ENCODE results near the gene CEP164. TPM values are rescaled to one million over a fixed set of nuclear protein-coding genes. Genes with fewer than 3 reads are reported as not detected.
A peak's percentile ranks its signal among the peaks of the same experiment; 100 is the strongest.

The CEP164 gene
- total and polyA plus RNA-seq, 3 donors from 2014 or later = 83.3 to 157 (median 111) TPM

DNA sequence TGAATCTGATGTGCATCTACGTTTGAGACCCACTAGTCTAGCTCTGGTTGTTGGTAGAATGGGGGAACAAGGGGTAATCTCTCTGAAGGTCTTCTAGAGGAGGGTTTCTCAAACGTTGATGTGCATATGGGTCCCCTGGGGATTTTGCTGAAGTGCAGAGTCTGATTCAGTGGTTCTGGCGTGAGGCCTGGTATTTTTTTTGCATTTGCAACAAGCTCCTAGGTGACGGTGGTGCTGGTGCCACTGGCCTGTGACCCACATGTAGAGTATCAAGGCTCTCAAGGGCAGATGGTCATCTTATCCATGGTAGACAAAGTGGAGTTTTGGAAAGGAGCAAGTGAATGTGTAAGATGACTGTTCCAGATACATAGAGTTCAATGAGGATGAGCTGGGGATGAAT is 97.1 kb downstream of the CEP164 start:
- TF ChIP-seq POLR2A (IDR thresholded peaks at IDR 0.05) = no peak
- TF ChIP-seq, protein P1, sequence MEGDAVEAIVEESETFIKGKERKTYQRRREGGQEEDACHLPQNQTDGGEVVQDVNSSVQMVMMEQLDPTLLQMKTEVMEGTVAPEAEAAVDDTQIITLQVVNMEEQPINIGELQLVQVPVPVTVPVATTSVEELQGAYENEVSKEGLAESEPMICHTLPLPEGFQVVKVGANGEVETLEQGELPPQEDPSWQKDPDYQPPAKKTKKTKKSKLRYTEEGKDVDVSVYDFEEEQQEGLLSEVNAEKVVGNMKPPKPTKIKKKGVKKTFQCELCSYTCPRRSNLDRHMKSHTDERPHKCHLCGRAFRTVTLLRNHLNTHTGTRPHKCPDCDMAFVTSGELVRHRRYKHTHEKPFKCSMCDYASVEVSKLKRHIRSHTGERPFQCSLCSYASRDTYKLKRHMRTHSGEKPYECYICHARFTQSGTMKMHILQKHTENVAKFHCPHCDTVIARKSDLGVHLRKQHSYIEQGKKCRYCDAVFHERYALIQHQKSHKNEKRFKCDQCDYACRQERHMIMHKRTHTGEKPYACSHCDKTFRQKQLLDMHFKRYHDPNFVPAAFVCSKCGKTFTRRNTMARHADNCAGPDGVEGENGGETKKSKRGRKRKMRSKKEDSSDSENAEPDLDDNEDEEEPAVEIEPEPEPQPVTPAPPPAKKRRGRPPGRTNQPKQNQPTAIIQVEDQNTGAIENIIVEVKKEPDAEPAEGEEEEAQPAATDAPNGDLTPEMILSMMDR (IDR thresholded peaks at IDR 0.05) = no peak
- no peaks in the 10 kb centered on the region for H3K4me1 ChIP-seq
- intact Hi-C loops (cut with DNase I; ENCODE audit: low total_unique reads) = loop anchor here (5.0 kb wide), 1 partner anchor 393 kb away; no protein-coding TSS in a partner anchor
- no peak overlapping the region for H3K27ac ChIP-seq
- DNase-seq = no peak
- H3K27me3 ChIP-seq = no peaks in the 10 kb centered on the region
- no peaks in the 10 kb centered on the region for H3K9me3 ChIP-seq
- no peak overlapping the region for H3K4me3 ChIP-seq
- 61 to 72% methylated on average over 4 of the region's 4 CpGs for WGBS, 2 donors
- no peaks in the 10 kb centered on the region for H3K36me3 ChIP-seq (ENCODE audit: low read depth, missing control alignments)

- WGBS, 2 donors = 40 to 42% methylated on average over 13 of the region's 13 CpGs
- Histone ChIP-seq H3K9me3 (no peaks in the 10 kb centered on the region), H3K4me1 (no peaks in the 10 kb centered on the region), H3K36me3 (ENCODE audit: low read depth, missing control alignments) (no peaks in the 10 kb centered on the region), H3K27me3 (no peaks in the 10 kb centered on the region), H3K27ac (no peak overlapping the region), H3K4me3 (peak overlapping the region in 1 of 2 donors; percentile 8)
- intact Hi-C loops (cut with DNase I; ENCODE audit: low total_unique reads) = loop anchor here (5.0 kb wide), 1 partner anchor 392 kb away; no protein-coding TSS in a partner anchor
- TF ChIP-seq, protein P1 (IDR thresholded peaks at IDR 0.05) = no peak
- no peak for TF ChIP-seq POLR2A (IDR thresholded peaks at IDR 0.05)
- no peak for DNase-seq
Observed at GRCh38 chr11:117425679-117426296, 98.1 kb downstream of the CEP164 start.

- H3K27ac ChIP-seq = no peak overlapping the region
Observed at GRCh38 chr11:117426297-117426685, 98.6 kb downstream of the CEP164 start.

DNA sequence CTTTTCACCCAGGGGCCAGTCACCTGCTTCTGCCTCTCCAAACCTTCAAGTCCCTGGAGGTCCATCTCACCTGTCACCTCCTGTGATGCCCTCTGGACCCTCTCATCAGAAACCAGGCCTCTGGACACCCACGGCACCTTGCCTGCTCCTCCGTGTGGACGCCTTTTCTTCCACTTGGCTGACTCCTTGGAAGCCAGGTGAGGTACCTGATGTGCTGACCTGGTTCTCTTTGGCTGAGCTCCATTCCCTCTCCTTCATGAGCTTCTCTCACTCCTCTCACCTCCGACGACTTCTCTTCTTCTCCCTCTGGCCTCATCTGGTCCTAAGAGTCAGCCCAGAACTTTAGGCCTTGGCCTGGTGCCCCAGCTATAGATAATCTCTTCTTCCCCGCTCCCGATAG is 99.3 kb downstream of the CEP164 start:
- 83 to 86% methylated on average over 7 of the region's 7 CpGs for WGBS, 2 donors
- no peak for TF ChIP-seq POLR2A (IDR thresholded peaks at IDR 0.05)
- TF ChIP-seq, protein P1 (IDR thresholded peaks at IDR 0.05) = no peak
- H3K9me3 ChIP-seq = no peaks in the 10 kb centered on the region
- intact Hi-C loops (cut with DNase I; ENCODE audit: low total_unique reads) = loop anchor here (5.0 kb wide), 1 partner anchor 390 kb away; no protein-coding TSS in a partner anchor
- H3K4me1 ChIP-seq = no peaks in the 10 kb centered on the region
- H3K27me3 ChIP-seq = no peaks in the 10 kb centered on the region
- H3K36me3 ChIP-seq (ENCODE audit: low read depth, missing control alignments) = no peaks in the 10 kb centered on the region
- H3K4me3 ChIP-seq = no peak overlapping the region
- no peak overlapping the region for H3K27ac ChIP-seq
- no peak for DNase-seq

More at GRCh38 chr11:117426297-117426685, 98.6 kb downstream of the CEP164 start:
- Histone ChIP-seq H3K4me3 (peak overlapping the region in 1 of 2 donors; percentile 8), H3K36me3 (ENCODE audit: low read depth, missing control alignments) (no peaks in the 10 kb centered on the region), H3K9me3 (no peaks in the 10 kb centered on the region), H3K27me3 (no peaks in the 10 kb centered on the region), H3K4me1 (no peaks in the 10 kb centered on the region)
- intact Hi-C loops (cut with DNase I; ENCODE audit: low total_unique reads) = loop anchor here (5.0 kb wide), 1 partner anchor 391 kb away; no protein-coding TSS in a partner anchor
- WGBS, 2 donors = 5 to 6% methylated on average over 15 to 17 of the region's 17 CpGs
- peak; percentile 84 for DNase-seq
- TF ChIP-seq, protein P1 (IDR thresholded peaks at IDR 0.05) = peak; percentile 80 to 98 (median 88)
- no peak for TF ChIP-seq POLR2A (IDR thresholded peaks at IDR 0.05)
